ENCODE measurements around the gene TCF20.
A peak's percentile ranks its signal among the peaks of the same experiment; 100 is the strongest.

The TCF20 gene

GRCh38 chr22:42270510-42271190 is at the start of gene TCF20:
TSS of gene TCF20 (minus strand) at chr22:42270653. CDS start at chr22:42215305, 55,348 bp downstream.
- ATAC-seq (ENCODE audit: low read depth) (peak; percentile 35), DNase-seq (ENCODE audit: low spot score) (no peak)
- Histone ChIP-seq H3K9me3 (ENCODE audit: severe bottlenecking) (no peaks in the 10 kb centered on the region), H3K27me3 (ENCODE audit: insufficient read depth, poor library complexity, severe bottlenecking) (no peaks in the 10 kb centered on the region), H3K4me1 (ENCODE audit: insufficient read depth, poor library complexity, severe bottlenecking) (no peaks in the 10 kb centered on the region), H3K36me3 (ENCODE audit: low read depth) (0 out of 2 replicates have a peak, but pooled peaks cover 7% of the 10 kb centered on the region), H3K4me3 (ENCODE audit: severe bottlenecking) (peak within 1 kb of the TSS; percentile 83), H3K27ac (ENCODE audit: poor library complexity, severe bottlenecking) (peak within 1 kb of the TSS; percentile 85)
- TF ChIP-seq CTCF (IDR thresholded peaks at IDR 0.05; ENCODE audit: poor library complexity, severe bottlenecking) = peak; percentile 15

GRCh38 chr22:42319386-42319785 is 48.9 kb upstream of the TCF20 start:
- ATAC-seq (ENCODE audit: low read depth) (no peak), DNase-seq (ENCODE audit: low spot score) (no peak)
- Histone ChIP-seq H3K9me3 (ENCODE audit: severe bottlenecking) (no peaks in the 10 kb centered on the region), H3K27me3 (ENCODE audit: insufficient read depth, poor library complexity, severe bottlenecking) (no peaks in the 10 kb centered on the region), H3K36me3 (ENCODE audit: low read depth) (no peaks in the 10 kb centered on the region), H3K4me3 (ENCODE audit: severe bottlenecking) (no peak overlapping the region), H3K4me1 (ENCODE audit: insufficient read depth, poor library complexity, severe bottlenecking) (peaks cover 30% of the 10 kb centered on the region), H3K27ac (ENCODE audit: poor library complexity, severe bottlenecking) (no peak overlapping the region)
- no peak for TF ChIP-seq CTCF (IDR thresholded peaks at IDR 0.05; ENCODE audit: poor library complexity, severe bottlenecking)

GRCh38 chr22:42318967-42319366 is 48.5 kb upstream of the TCF20 start:
- H3K4me1 ChIP-seq (ENCODE audit: insufficient read depth, poor library complexity, severe bottlenecking) = peaks cover 34% of the 10 kb centered on the region
- H3K9me3 ChIP-seq (ENCODE audit: severe bottlenecking) = no peaks in the 10 kb centered on the region
- DNase-seq (ENCODE audit: low spot score) (no peak), ATAC-seq (ENCODE audit: low read depth) (no peak)
- TF ChIP-seq CTCF (IDR thresholded peaks at IDR 0.05; ENCODE audit: poor library complexity, severe bottlenecking) = no peak
- H3K27ac ChIP-seq (ENCODE audit: poor library complexity, severe bottlenecking) = no peak overlapping the region
- no peaks in the 10 kb centered on the region for H3K36me3 ChIP-seq (ENCODE audit: low read depth)
- no peak overlapping the region for H3K4me3 ChIP-seq (ENCODE audit: severe bottlenecking)
- H3K27me3 ChIP-seq (ENCODE audit: insufficient read depth, poor library complexity, severe bottlenecking) = no peaks in the 10 kb centered on the region

GRCh38 chr22:42317691-42318547 is 47.5 kb upstream of the TCF20 start:
- H3K9me3 ChIP-seq (ENCODE audit: severe bottlenecking) = no peaks in the 10 kb centered on the region
- no peak for TF ChIP-seq CTCF (IDR thresholded peaks at IDR 0.05; ENCODE audit: poor library complexity, severe bottlenecking)
- H3K27me3 ChIP-seq (ENCODE audit: insufficient read depth, poor library complexity, severe bottlenecking) = no peaks in the 10 kb centered on the region
- H3K4me1 ChIP-seq (ENCODE audit: insufficient read depth, poor library complexity, severe bottlenecking) = peaks cover 42% of the 10 kb centered on the region
- H3K36me3 ChIP-seq (ENCODE audit: low read depth) = no peaks in the 10 kb centered on the region
- H3K4me3 ChIP-seq (ENCODE audit: severe bottlenecking) = no peak overlapping the region
- H3K27ac ChIP-seq (ENCODE audit: poor library complexity, severe bottlenecking) = peak overlapping the region; percentile 41
- DNase-seq (ENCODE audit: low spot score) (no peak), ATAC-seq (ENCODE audit: low read depth) (peak; percentile 40)

Data from RWPE2 (cell line).